Central memory CD4-positive, alpha-beta T cell (primary cell): ENCODE results near the gene PIAS1.
"Not testable (repeated sequence)": the region's sequence is repeated elsewhere in the genome, so short reads cannot be mapped to it uniquely, and the experiment has no call there.

Source experiments
- DNase-seq: peaks from one replicate; pipeline ENCODE4 v3.0.0; 2022

Gene PIAS1

GRCh38 chr15:68187559-68187958 is 133.4 kb downstream of the PIAS1 start:
- no peak for DNase-seq

DNA sequence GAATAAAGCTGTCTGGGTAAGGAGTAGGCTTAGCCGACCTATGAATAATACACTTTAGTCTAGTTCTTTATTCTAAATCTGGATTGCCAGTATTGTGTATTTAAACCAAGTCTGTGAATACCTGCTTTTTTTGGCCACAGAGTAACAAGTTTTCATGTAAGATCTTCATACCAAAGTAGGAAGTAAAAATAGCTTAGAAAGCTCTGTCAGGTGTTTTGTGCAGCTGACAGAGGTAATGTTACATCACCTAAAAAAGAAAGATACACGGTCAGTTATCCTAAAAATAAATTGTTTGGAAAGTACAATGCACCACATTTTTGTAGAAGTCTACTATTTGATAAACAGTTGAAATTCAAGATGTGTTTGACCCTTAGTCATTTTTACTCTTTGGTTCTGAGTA is 134.5 kb downstream of the PIAS1 start:
- DNase-seq = no peak

DNA sequence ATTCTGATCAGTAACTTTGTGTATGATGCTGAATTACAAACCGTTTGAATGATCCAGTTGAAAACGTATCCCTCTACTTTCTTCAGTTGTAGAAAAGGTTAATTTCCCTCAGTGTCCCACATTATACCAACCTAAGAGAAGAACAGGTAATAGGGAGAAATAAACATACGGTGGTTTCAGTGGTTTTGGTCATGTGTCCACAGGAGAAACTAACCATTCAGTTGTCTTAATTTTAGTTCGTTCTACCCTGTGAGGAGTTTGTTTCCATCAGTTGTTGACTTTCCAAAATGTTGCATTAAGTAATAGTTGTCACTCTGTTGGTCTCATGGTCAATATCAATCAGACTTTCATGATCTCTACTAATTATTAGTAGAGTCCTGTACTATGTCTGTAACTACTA is 135.9 kb downstream of the PIAS1 start:
- no peak for DNase-seq

- DNase-seq = no peak
Measured at GRCh38 chr15:68191555-68191954, 137.4 kb downstream of the PIAS1 start.

DNA sequence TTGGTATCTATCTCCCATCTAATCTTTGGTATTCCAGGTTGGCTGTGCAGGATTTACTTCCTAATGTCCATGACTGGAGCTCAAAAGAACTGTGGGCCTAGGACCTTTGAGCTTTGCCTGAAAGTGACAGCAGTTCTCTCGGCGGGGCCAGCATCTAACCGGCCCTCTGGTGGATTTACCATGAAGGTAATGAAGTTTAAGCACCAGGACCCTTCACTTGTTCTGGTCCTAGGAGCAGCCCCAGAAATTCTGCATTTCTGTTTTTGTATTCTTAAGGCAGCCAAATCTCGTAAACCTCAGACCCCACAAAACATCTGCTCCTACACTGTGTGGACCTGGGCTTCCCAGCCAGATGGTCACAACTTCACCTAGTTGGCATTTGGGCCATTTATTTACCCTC is 138.0 kb downstream of the PIAS1 start:
- DNase-seq = no peak

DNA sequence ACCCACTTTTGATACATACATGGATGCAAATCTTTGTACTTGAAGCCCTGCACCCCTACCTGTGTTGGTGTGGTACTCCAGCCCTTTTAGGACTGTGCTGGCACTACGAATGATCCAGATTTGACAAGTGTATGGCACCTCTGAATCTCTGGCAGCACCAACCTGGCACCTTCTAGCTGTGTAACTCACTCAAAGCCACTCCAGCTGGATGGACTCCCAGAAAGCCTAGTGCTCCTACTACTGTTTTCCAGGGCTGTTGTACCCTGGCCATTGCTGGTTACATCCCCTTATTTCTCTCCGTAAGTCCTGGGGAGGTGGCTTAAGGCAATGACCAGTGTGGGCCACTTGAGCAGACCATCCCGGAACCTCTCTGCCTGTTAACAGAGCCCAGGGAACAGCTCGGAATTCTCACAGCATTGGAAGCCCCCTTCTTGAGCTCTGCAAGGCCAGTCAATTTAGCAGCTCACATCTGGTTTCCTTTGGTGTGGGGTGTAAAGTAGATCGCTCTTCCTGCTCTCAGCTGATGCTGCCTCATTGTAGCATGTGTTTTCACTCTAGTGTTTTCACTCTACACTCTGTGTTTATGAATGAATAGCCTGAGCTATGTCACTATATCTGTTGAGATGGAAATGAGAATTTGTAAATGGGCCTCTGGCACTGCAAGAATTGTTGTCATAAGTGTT is 138.8 kb downstream of the PIAS1 start:
- DNase-seq = no peak

GRCh38 chr15:68195336-68196112 is 141.4 kb downstream of the PIAS1 start:
- DNase-seq = no peak

DNA sequence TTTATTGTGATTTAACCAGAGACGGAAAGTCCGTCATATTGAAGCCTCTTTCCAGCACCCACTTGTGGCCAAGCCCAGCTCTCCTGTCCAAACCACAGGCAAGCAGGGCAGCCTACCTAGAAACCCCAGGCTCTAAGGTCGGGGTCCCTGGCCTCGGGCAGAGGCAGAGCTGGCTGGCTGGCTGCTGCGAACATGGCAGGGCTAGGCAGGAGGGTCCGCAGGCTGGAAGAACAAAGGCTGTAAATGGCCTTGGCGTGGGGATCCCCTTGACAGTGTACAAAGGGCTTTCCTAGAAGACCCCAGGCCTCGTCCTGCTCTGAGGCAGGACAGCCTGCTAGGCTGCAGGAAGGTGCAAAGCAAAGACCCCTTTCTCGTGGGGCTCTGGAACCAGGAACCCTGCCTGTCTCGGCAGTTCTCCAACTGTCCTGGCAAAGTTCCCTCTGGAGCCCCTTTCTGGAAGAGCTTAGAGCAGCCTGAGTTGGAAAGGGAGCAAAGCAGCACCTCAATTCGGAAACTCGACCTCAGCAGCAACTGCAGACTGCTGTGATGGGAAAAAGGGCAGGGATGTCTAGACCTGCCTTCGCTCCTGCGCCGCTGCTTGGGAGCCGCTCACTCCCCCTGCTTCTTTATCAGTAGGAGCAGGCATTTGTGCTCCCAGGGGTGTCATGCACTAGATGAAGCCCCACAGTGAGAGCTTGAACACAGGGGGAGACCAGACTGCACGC is 142.5 kb downstream of the PIAS1 start:
- no peak for DNase-seq

DNA sequence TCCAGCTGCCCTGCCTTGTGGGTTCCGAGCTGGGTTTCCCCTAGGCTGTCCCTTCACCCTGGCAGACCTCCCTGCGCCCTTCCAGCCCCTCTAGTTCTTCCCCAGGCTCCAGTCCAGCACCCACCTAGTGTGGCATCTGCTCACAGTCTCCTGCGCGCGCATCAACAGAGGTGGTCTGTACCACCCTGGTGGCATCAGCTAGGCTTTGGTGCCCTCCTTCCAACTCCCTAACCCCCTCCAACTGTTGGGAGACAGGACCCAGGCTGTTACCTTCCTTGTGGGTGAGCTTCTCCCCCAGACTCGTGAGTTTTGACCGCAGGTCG is 143.0 kb downstream of the PIAS1 start:
- DNase-seq = no peak

- no peak for DNase-seq
Measured at GRCh38 chr15:68197661-68198437, 143.7 kb downstream of the PIAS1 start.

GRCh38 chr15:68199340-68199739 is 145.2 kb downstream of the PIAS1 start:
- DNase-seq = no peak

GRCh38 chr15:68200016-68200861 is 146.1 kb downstream of the PIAS1 start:
- no peak for DNase-seq

- DNase-seq = no peak
Measured at GRCh38 chr15:68201153-68201878, 147.2 kb downstream of the PIAS1 start.

DNA sequence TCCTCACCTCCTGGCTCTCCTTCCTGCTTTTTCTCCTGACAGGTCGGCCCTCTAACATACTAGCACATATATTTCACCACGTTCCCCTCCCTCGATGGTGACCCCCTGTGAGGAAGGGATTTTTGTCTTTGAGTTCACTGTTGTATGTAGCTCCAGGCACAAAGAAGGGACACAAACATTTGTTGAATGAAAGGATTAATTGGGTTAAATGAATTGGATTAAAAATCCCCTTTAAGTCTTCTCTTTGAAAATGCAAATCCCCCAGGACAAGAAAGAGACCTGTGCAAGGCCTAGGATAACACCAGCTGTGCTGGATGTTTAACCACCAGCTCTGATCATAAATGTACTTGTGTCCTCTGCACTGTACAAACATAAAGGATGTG is 147.8 kb downstream of the PIAS1 start:
- no peak for DNase-seq

DNA sequence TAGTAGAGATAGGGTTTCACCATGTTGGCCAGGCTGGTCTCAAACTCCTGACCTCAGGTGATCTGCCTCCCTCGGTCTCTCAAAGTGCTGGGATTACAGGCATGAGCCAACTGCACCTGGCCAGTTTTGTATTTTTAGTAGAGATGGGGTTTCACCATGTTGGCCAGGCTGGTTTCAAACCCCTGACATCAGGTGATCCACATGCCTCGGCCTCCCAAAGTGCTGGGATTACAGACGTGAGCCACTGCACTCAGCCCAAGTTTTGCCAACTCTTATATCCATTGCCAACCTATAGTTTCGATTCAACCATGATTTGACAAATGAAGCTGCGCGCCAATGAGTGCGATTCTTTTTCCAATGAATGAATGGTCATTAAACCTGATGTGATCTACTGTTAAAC is 148.9 kb downstream of the PIAS1 start:
- not testable (repeated sequence) for DNase-seq

DNA sequence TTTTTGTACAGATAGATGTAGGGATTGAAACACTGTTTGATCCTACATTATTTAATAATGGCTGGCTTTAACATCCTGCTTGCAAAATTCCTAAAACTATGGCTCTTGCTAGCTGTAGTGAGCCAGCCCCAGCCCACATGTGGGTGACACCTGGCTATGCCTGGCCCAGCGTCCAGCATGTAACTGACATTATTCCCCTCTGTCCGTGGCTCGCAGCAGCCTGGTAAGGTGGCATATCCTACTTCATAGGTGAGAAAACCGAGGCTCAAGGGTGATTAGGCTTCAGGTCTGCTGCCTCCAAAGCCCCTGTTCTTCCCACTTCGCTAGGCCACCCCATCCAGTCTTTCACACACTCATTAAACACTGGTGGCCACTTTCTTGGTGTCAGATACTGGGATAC is 149.4 kb downstream of the PIAS1 start:
- no peak for DNase-seq

- no peak for DNase-seq
Measured at GRCh38 chr15:68203956-68204355, 149.8 kb downstream of the PIAS1 start.

DNA sequence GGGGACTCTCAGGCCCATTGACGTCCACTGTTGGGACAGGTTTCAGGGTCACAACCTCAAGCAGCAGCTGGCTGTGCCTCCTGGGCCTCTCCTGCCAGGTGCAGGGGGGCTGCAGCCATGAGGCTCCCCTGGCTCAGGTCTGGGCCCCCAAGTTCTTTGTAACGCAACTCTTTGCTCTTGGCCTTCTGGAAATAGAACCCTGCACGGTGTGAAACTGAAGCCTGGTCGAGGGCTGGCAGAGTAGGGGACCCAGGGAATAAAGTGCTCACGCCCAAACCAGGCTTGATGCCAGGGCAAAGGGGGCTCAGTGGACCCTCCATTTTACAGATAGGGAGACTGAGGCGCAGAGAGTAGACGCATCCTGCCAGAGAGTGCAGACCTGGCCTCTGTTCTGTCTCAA is 150.2 kb downstream of the PIAS1 start:
- DNase-seq = no peak

GRCh38 chr15:68204776-68205557 is 150.9 kb downstream of the PIAS1 start, which contains the start of gene CALML4:
CALML4 (minus strand) TSS chr15:68205332; CDS start chr15:68205247, 85 bp downstream.
- DNase-seq = no peak

DNA sequence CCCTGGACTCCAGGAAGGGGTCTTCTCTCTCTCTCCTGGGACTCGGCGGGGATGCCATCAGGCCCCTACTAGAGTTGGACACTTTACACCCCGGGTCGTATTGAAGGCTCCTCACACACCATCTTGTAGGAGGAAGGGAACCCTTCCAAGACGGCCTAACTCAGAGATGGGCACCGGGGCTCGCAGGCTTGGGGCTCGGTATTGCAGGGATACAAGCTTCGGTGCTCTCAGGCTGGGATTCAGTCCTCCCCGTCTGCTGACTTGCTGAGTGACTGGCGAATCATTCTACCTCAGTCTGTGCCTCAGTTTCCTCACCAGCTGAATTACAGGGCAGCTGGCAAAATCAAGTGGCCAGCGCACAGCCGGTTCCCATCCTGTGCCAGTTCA is 151.4 kb downstream of the PIAS1 start:
- no peak for DNase-seq
